SK-N-MC (cell line): ENCODE results near the gene KIF26A.

ENCODE experiments used
- EZH2 ChIP-seq: fragments of 200-600 bp; sonication (generic); IDR thresholded peaks from one replicate; pipeline ENCODE4 v1.6.1; 2017; ENCODE audit warnings: antibody characterized with exemption
- FOXP2 ChIP-seq: optimal IDR thresholded peaks from 2 replicates; pipeline ENCODE3; 2011; ENCODE audit warnings: mild to moderate bottlenecking, moderate library complexity; ENCODE audit not compliant: insufficient read depth; ENCODE audit errors: extremely low read length, control extremely low read depth
- POLR2AphosphoS5 ChIP-seq: IDR thresholded peaks from 2 replicates; pipeline ENCODE4 v1.6.1; 2012; ENCODE audit warnings: mild to moderate bottlenecking, low read depth, low read length, borderline replicate concordance

DNA sequence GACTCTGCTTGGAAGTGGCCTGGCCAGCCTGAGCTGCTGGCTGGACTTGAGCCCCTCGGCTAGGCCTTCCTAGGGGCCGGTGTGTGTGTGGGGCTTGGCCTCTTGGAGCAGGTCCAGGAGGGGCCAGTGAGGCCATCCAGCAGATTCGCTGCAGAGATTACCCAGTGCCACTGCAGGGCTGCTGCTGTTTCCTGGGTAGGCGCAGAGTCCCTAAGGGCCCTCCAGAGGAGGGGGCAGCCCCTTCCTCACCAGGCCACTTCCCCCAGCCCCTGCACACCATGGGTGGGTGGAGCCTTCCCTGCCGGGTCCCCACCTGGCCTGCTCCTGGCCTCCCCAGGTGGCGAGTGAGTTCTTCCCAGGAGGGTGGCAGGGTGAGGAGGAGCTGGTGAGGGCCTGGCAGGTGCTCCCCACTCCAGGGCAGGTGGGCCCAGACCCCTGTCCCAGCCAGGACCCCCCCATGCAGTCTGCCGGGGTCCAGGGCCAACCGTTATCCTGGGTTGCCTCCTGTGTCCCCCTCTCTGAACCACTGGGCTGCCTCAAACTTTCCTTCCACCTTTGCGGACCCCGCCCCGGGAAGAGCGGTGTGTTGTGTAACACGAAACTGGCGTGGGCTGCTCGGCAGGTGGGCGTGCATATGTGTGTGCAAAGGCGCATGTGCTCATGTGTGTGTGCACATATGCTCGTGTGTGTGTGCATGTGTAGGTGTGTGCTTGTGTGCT, 27.7 kb upstream of the KIF26A start:
- TF ChIP-seq POLR2AphosphoS5 = no peak
- TF ChIP-seq EZH2 = no peak
- TF ChIP-seq FOXP2 = no peak
